H1 (cell line): ENCODE results near the gene UBN1. TPM values are rescaled to one million over a fixed set of nuclear protein-coding genes. Genes with fewer than 3 reads are reported as not detected.

Experiments used
- CTCF ChIA-PET: fragments of 300-600 bp; sonication (Branson Sonifier 250); formaldehyde crosslinking; loops from one replicate; lab custom pipeline; 2021; ENCODE audit not compliant: partially characterized antibody; lab: Charles Lee
- POLR2A ChIA-PET: fragments of 300-600 bp; sonication (Branson Sonifier 250); formaldehyde crosslinking; loops from one replicate; lab custom pipeline; 2021; ENCODE audit warnings: inconsistent platforms; ENCODE audit not compliant: partially characterized antibody; lab: Charles Lee
- DNase-seq, 2 experiments: peaks; one replicate each; pipeline versions ENCODE4 v3.0.0 to v3.0.0-alpha.2; 2010 to 2022; ENCODE audit warnings: low spot score in 2 of 2, low read depth in 1 of 2, mixed read lengths in 1 of 2
- FAIRE-seq: peaks from 2 replicates; lab custom pipeline; 2011; peaks lifted over from hg19 to GRCh38; lab: Jason Lieb, UNC
- H2AFZ ChIP-seq: 2 replicates; pipeline ENCODE4 v1.8.1; 2012; ENCODE audit warnings: low read length, inconsistent platforms
- H2AK5ac ChIP-seq: 2 replicates; pipeline ENCODE4 v1.6.1; 2013; ENCODE audit warnings: low read depth, low read length
- H2BK120ac ChIP-seq: replicated peaks from 2 replicates; pipeline ENCODE3; 2013; ENCODE audit warnings: low read depth, low read length, inconsistent platforms
- H2BK12ac ChIP-seq: 2 replicates; pipeline ENCODE4 v1.6.1; 2013; ENCODE audit warnings: low read depth, low read length
- H2BK15ac ChIP-seq: 2 replicates; pipeline ENCODE4 v1.6.1; 2013; ENCODE audit warnings: low read length
- H2BK20ac ChIP-seq: 2 replicates; pipeline ENCODE4 v1.6.1; 2013; ENCODE audit warnings: low read length
- H2BK5ac ChIP-seq: 2 replicates; pipeline ENCODE4 v1.6.1; 2013; ENCODE audit warnings: low read depth, low read length
- H3K14ac ChIP-seq: 2 replicates; pipeline ENCODE4 v1.6.1; 2013; ENCODE audit warnings: inconsistent platforms; ENCODE audit not compliant: insufficient read length
- H3K18ac ChIP-seq: 2 replicates; pipeline ENCODE4 v1.6.1; 2013; ENCODE audit warnings: low read length; ENCODE audit errors: extremely low read depth
- H3K23ac ChIP-seq: 2 replicates; pipeline ENCODE4 v1.6.1; 2013; ENCODE audit warnings: inconsistent platforms; ENCODE audit not compliant: insufficient read length
- H3K23me2 ChIP-seq: 2 replicates; pipeline ENCODE4 v1.6.1; 2013; ENCODE audit warnings: low read depth, low read length
- H3K27ac ChIP-seq: 2 replicates; pipeline ENCODE4 v1.6.1; 2011; ENCODE audit warnings: low read depth, low read length, inconsistent platforms
- H3K27me3 ChIP-seq, 4 experiments: replicated peaks in 1 of 4; 1 replicate in 1 of 4; 2 replicates in 3 of 4; pipeline versions ENCODE4 v1.6.1 to v1.8.1; 2011 to 2013; ENCODE audit warnings: low read length in 3 of 4, mild to moderate bottlenecking in 3 of 4, inconsistent platforms in 2 of 4, mixed read lengths in 2 of 4, moderate library complexity in 1 of 4; ENCODE audit not compliant: control insufficient read depth in 3 of 4, insufficient read depth in 3 of 4; ENCODE audit errors: extremely low read depth in 1 of 4
- H3K36me3 ChIP-seq, 4 experiments: 2 replicates each; pipeline versions ENCODE4 v1.6.1 to v1.8.1; 2011 to 2013; ENCODE audit warnings: mild to moderate bottlenecking in 4 of 4, low read length in 3 of 4, moderate library complexity in 2 of 4, control low read depth in 1 of 4, inconsistent platforms in 1 of 4; ENCODE audit not compliant: insufficient read depth in 4 of 4, control insufficient read depth in 2 of 4
- H3K4ac ChIP-seq: replicated peaks from 2 replicates; pipeline ENCODE3; 2013; ENCODE audit warnings: low read length, low read depth, mixed read lengths, inconsistent platforms; ENCODE audit not compliant: insufficient read length
- H3K4me1 ChIP-seq, 4 experiments: replicated peaks in 1 of 4; 1 replicate in 1 of 4; 2 replicates in 3 of 4; pipeline versions ENCODE4 v1.6.1 to v1.8.1; 2011 to 2013; ENCODE audit warnings: low read length in 3 of 4, inconsistent platforms in 2 of 4, mixed read lengths in 1 of 4; ENCODE audit not compliant: insufficient read depth in 4 of 4, control insufficient read depth in 3 of 4
- H3K4me2 ChIP-seq, 2 experiments: 2 replicates each; pipeline versions ENCODE4 v1.6.1 to v1.8.1; 2011 to 2013; ENCODE audit warnings: low read depth in 2 of 2, low read length in 2 of 2, control low read depth in 1 of 2, inconsistent platforms in 1 of 2, mild to moderate bottlenecking in 1 of 2; ENCODE audit not compliant: insufficient read depth in 1 of 2
- H3K4me3 ChIP-seq, 4 experiments: fragments of 200-600, 300-600 bp in 1 of 4; sonication (generic), shearing (Covaris generic), sonication (Bioruptor Twin) in 1 of 4; 2 replicates each; pipeline versions ENCODE4 v1.5.1 to v1.8.1; 2011 to 2016; ENCODE audit warnings: low read length in 4 of 4, low read depth in 3 of 4, control low read depth in 2 of 4, inconsistent platforms in 2 of 4, mild to moderate bottlenecking in 2 of 4, mixed read lengths in 1 of 4, moderate library complexity in 1 of 4; ENCODE audit not compliant: insufficient read depth in 2 of 4; ENCODE audit errors: extremely low read depth in 1 of 4
- H3K56ac ChIP-seq: replicated peaks from 2 replicates; pipeline ENCODE3; 2013; ENCODE audit warnings: low read depth, mild to moderate bottlenecking, mixed read lengths, low read length, inconsistent platforms; ENCODE audit not compliant: insufficient read length
- H3K79me1 ChIP-seq: 2 replicates; pipeline ENCODE4 v1.6.1; 2013; ENCODE audit warnings: low read depth, low read length, control low read depth
- H3K79me2 ChIP-seq, 2 experiments: 2 replicates each; pipeline versions ENCODE4 v1.6.1 to v1.8.1; 2012 to 2013; ENCODE audit warnings: low read length in 2 of 2, mild to moderate bottlenecking in 2 of 2, inconsistent platforms in 1 of 2; ENCODE audit not compliant: insufficient read depth in 2 of 2, control insufficient read depth in 1 of 2
- H3K9ac ChIP-seq, 4 experiments: replicated peaks in 1 of 4; 1 replicate in 1 of 4; 2 replicates in 3 of 4; pipeline versions ENCODE4 v1.6.1 to v1.8.1; 2011 to 2013; ENCODE audit warnings: low read depth in 3 of 4, low read length in 3 of 4, control low read depth in 2 of 4, mild to moderate bottlenecking in 2 of 4, moderate library complexity in 2 of 4, inconsistent platforms in 1 of 4; ENCODE audit errors: extremely low read depth in 1 of 4
- H3K9me3 ChIP-seq, 2 experiments: 2 replicates each; pipeline versions ENCODE4 v1.6.1 to v1.8.1; 2012 to 2013; ENCODE audit warnings: mild to moderate bottlenecking in 2 of 2, moderate library complexity in 2 of 2, control low read depth in 1 of 2, inconsistent platforms in 1 of 2, low read depth in 1 of 2, low read length in 1 of 2, mixed read lengths in 1 of 2; ENCODE audit not compliant: insufficient read depth in 2 of 2
- H4K20me1 ChIP-seq, 2 experiments: replicated peaks in 1 of 2; 2 replicates each; pipeline versions ENCODE3 to v1.8.1; 2011 to 2013; ENCODE audit warnings: inconsistent platforms in 2 of 2, low read length in 2 of 2, mild to moderate bottlenecking in 1 of 2; ENCODE audit not compliant: insufficient read depth in 2 of 2, control insufficient read depth in 1 of 2
- H4K5ac ChIP-seq: 2 replicates; pipeline ENCODE4 v1.6.1; 2013; ENCODE audit warnings: low read length, low read depth, mixed read lengths, inconsistent platforms; ENCODE audit not compliant: insufficient read length
- H4K8ac ChIP-seq: 2 replicates; pipeline ENCODE4 v1.8.0; 2013; ENCODE audit warnings: mild to moderate bottlenecking, moderate library complexity, low read length, inconsistent platforms; ENCODE audit not compliant: insufficient read depth; ENCODE audit errors: extremely low read depth
- H4K91ac ChIP-seq: replicated peaks from 2 replicates; pipeline ENCODE3; 2013; ENCODE audit warnings: low read length, mixed read lengths, inconsistent platforms; ENCODE audit not compliant: insufficient read length
- ASH2L ChIP-seq: fragments of 200-600, 300-600 bp; sonication (generic); IDR thresholded peaks from one replicate; pipeline ENCODE4 v1.7.1; 2017; ENCODE audit warnings: low read length
- CBX5 ChIP-seq: fragments of 300-800, 300-1000 bp; sonication (generic); IDR thresholded peaks from 2 replicates; pipeline ENCODE4 v1.7.1; 2016; ENCODE audit warnings: antibody characterized with exemption, low read length, low read depth
- CBX8 ChIP-seq: fragments of 300-800, 300-1000 bp; sonication (generic); IDR thresholded peaks from 2 replicates; pipeline ENCODE4 v1.7.1; 2016; ENCODE audit warnings: low read depth, low read length, borderline replicate concordance
- CHD2 ChIP-seq: IDR thresholded peaks from 2 replicates; pipeline ENCODE4 v1.6.1; 2012; ENCODE audit warnings: low read length, improper control_type of control experiment
- EGR1 ChIP-seq: IDR thresholded peaks from 2 replicates; pipeline ENCODE4 v1.6.1; 2011; ENCODE audit warnings: low read depth, low read length, borderline replicate concordance
- GTF2F1 ChIP-seq: IDR thresholded peaks from 2 replicates; pipeline ENCODE4 v1.6.1; 2012; ENCODE audit warnings: low read depth, low read length, improper control_type of control experiment, borderline replicate concordance
- HDAC6 ChIP-seq: IDR thresholded peaks from one replicate; pipeline ENCODE4 v1.7.1; 2012; ENCODE audit warnings: low read depth, mild to moderate bottlenecking, inconsistent platforms, low read length, moderate library complexity
- JUN ChIP-seq: IDR thresholded peaks from 2 replicates; pipeline ENCODE4 v1.6.1; 2011; ENCODE audit warnings: low read depth, mild to moderate bottlenecking, improper control_type of control experiment, low read length
- KDM5A ChIP-seq: fragments of 200-600 bp; IDR thresholded peaks from 2 replicates; pipeline ENCODE4 v1.7.1; 2012; ENCODE audit warnings: mild to moderate bottlenecking, low read length, inconsistent platforms, mixed read lengths
- NRF1 ChIP-seq: IDR thresholded peaks from 2 replicates; pipeline ENCODE4 v1.6.1; 2011; ENCODE audit warnings: mild to moderate bottlenecking, low read depth, low read length, improper control_type of control experiment
- RNF2 ChIP-seq: fragments of 200-900, 300-1000 bp; sonication (generic); IDR thresholded peaks from 2 replicates; pipeline ENCODE4 v1.7.1; 2016; ENCODE audit warnings: borderline replicate concordance, low read depth, mild to moderate bottlenecking, antibody characterized with exemption, low read length; ENCODE audit not compliant: poor library complexity, severe bottlenecking; ENCODE audit errors: missing control alignments
- SIX5 ChIP-seq: IDR thresholded peaks from 2 replicates; pipeline ENCODE4 v1.6.1; 2011; ENCODE audit warnings: mild to moderate bottlenecking, low read depth, low read length
- TEAD4 ChIP-seq: IDR thresholded peaks from 2 replicates; pipeline ENCODE4 v1.6.1; 2012; ENCODE audit warnings: low read depth, low read length, inconsistent platforms, mixed read lengths
- WGBS, 2 experiments: shearing (Covaris generic) in 1 of 2; methylation state at CpG; one replicate each; pipeline versions ENCODE4 v1.1.6 to v1.1.7; 2013 to 2015; ENCODE audit warnings: low lambda C conversion rate in 2 of 2, mixed read lengths in 2 of 2, inconsistent platforms in 1 of 2, low coverage in 1 of 2, missing lambda C conversion rate in 1 of 2; ENCODE audit not compliant: insufficient replicate concordance in 2 of 2, insufficient coverage in 1 of 2, insufficient read length in 1 of 2; ENCODE audit errors: extremely low coverage in 1 of 2, missing lambda C conversion rate in 1 of 2; 5-methylcytosine and 5-hydroxymethylcytosine counted together
- polyA plus RNA-seq, 7 experiments: library from polyadenylated mRNA; depleted of rRNA in 3 of 7; stranded (reverse) in 5 of 7; unstranded in 2 of 7; fragments of >200 nt in 5 of 7; fragments of 200-250 nt in 2 of 7; gene quantifications; 1 replicate in 5 of 7; 2 replicates in 1 of 7; 4 replicates in 1 of 7; pipeline versions ENCODE4 v1.2.1 to v1.2.3, GENCODE V29; 2011 to 2013; ENCODE audit warnings: missing spikeins in 2 of 7, mixed read lengths in 2 of 7
- total RNA-seq: library from RNA; stranded (reverse); fragmentation: NEBNext Ultra II Directional; extraction: Animal tissue kit (Norgen Biotek cat#: 25700); gene quantifications from 2 replicates; pipeline ENCODE4 v1.2.1, GENCODE V29; 2021
- TF ChIP-seq, protein P1 (sequence below): IDR thresholded peaks from 2 replicates; pipeline ENCODE4 v1.6.1; 2012; ENCODE audit warnings: inconsistent platforms

UBN1 gene
- total and polyA plus RNA-seq, 2 of the 8 experiments (the other 6 are each of a cell fraction or from before 2014, with no cell fraction given), result 16.2 to 37.0 TPM

- FAIRE-seq, result no peak
- no peak overlapping the region for H3K56ac ChIP-seq
- WGBS, 2 experiments, result 83% methylated on average over 3 of the region's 3 CpGs; no CpG with 5 or more reads in 1 of the 2 experiments
- TF ChIP-seq NRF1 (no peak), JUN (no peak), GTF2F1 (no peak), SIX5 (no peak), CBX8 (no peak), CHD2 (no peak), KDM5A (no peak), ASH2L (no peak), CBX5 (no peak), EGR1 (no peak), RNF2 (no peak), TEAD4 (no peak), HDAC6 (no peak)
- TF ChIP-seq, protein P1, sequence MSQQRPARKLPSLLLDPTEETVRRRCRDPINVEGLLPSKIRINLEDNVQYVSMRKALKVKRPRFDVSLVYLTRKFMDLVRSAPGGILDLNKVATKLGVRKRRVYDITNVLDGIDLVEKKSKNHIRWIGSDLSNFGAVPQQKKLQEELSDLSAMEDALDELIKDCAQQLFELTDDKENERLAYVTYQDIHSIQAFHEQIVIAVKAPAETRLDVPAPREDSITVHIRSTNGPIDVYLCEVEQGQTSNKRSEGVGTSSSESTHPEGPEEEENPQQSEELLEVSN, result no peak
Observed at GRCh38 chr16:4864728-4865127, 17.4 kb downstream of the UBN1 start.

More at GRCh38 chr16:4864728-4865127, 17.4 kb downstream of the UBN1 start:
- Histone ChIP-seq H4K20me1 (peaks cover 4 to 11% of the 10 kb centered on the region in 2 experiments), H2AK5ac (no peak overlapping the region), H2BK5ac (no peak overlapping the region), H3K79me1 (peaks cover 7% of the 10 kb centered on the region), H4K5ac (no peak overlapping the region), H3K36me3 (peaks cover 18 to 39% (median 26%) of the 10 kb centered on the region in 4 experiments; a peak in 7 of 8 replicates), H3K4me1 (no peaks in the 10 kb centered on the region), H4K8ac (no peak overlapping the region), H3K27me3 (no peaks in the 10 kb centered on the region), H3K23ac (no peak overlapping the region), H3K23me2 (no peaks in the 10 kb centered on the region), H3K14ac (no peak overlapping the region), H3K9ac (no peak overlapping the region), H4K91ac (no peak overlapping the region), H3K79me2 (peaks cover 4 to 57% of the 10 kb centered on the region in 2 experiments; a peak in 3 of 4 replicates), H3K4me2 (no peak overlapping the region), H2BK12ac (no peak overlapping the region), H3K4me3 (no peak overlapping the region), H2BK15ac (no peak overlapping the region), H2BK120ac (no peak overlapping the region), H2AFZ (no peak overlapping the region), H3K9me3 (no peaks in the 10 kb centered on the region), H2BK20ac (no peak overlapping the region), H3K4ac (no peak overlapping the region), H3K27ac (no peak overlapping the region), H3K18ac (no peak overlapping the region)
- DNase-seq, result no peak
- ChIA-PET POLR2A (no interaction called here), CTCF (interaction anchor here (1.1 to 1.4 kb wide), 2 partner anchors 25 to 92 kb away, joined by 3 to 4 read pairs; no protein-coding TSS in a partner anchor)
